Measurements from ENCODE around the gene LSG1.
"Not testable (repeated sequence)": the region's sequence is repeated elsewhere in the genome, so short reads cannot be mapped to it uniquely, and the experiment has no call there.

Gene LSG1

DNA sequence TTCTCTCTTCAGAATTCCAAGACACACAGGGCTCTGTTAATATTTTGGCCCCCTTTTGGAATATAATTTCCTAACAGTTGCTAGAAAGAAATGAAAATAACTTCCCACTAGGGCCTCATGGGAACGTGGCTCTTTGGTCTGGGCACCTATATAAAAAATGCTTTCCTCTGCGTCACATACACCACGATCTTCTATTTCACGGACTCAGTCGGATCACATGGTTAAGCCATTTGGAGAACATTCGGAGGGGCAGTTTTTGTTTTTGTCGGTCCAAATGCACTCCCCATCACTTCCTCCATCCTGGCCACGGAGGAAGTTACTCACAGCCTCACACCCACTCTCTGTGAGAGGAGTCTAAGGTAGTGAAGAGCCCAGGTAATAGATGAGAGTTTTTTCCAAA is 59.8 kb downstream of the LSG1 start:
- no peak for DNase-seq

GRCh38 chr3:194610689-194611088 is 61.3 kb downstream of the LSG1 start:
- no peak for DNase-seq

DNA sequence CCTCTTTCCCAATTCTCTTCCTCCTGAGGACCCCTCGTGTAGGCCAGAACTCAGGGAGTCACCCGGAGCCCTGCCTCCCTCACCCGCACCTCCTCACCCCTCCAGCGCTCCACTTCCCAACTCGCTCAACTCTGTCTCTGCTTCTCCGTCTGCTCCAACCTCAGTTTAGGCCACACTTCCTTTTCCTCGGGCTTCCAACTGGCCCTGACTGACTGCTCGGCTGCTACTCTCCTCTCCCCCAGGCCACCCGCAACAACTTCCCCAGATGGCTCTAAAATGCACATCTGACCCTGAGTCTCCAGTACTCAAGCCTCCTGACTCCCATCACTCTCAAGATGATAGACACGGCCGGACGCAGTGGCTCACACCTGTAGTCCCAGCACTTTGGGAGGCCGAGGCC is 62.4 kb downstream of the LSG1 start:
- no peak for DNase-seq

DNA sequence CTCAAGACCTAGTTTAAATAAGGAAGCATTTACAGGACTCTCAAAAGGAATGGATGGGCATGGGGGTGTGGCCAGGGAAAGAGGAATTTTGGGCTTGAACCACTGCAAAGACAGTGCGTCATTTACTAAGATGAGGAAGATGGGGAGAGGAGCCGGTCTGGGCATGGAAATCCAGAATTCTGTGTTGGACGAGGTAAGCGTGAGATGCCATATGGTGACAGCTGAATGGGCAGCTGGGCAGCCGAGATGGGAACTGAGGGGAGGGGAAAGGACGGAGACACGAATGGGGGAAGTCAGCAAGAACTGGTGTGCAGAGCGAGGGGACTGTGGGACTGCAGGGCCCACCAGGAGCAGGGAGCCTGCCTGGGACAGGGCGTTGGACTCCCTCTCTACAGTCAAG is 63.0 kb downstream of the LSG1 start:
- no peak for DNase-seq

DNA sequence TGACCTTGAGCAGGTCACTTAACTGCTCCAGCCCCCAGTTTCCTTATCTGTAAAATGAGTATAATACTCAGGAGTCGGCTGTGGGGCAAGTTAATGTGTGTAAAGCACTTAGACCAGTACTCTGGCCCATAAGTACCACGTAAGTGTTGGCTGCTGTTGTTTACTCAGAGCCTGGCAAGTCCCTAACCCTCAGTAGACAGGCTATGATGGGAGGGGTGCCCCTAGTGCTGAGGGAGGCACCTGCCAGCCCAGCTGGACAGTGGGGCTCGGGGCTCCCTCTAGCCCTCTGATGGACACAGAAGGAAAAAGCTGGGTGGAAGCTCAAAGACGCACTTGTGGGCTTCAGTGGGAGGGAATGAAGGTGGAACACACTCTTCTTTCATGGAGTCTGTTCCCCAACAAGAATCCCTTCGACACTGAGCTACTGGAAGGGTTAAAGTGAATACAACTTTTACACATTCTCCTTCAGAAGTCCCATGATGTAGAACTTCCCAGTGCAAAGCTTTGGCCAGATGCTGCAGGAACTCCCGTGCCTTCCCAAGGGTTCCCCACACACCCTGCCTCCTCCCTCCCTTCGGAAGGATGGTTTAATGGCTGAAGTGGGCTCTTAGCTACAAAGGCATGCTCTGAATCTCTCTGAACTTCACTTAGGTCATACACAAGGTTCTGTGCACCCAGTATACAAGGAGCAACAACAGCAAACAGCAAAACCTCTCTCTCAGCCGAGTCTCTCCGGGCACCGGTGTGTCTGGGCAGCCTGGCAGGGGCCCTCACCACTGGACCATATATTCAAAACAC is 64.2 kb downstream of the LSG1 start:
- no peak for DNase-seq

DNA sequence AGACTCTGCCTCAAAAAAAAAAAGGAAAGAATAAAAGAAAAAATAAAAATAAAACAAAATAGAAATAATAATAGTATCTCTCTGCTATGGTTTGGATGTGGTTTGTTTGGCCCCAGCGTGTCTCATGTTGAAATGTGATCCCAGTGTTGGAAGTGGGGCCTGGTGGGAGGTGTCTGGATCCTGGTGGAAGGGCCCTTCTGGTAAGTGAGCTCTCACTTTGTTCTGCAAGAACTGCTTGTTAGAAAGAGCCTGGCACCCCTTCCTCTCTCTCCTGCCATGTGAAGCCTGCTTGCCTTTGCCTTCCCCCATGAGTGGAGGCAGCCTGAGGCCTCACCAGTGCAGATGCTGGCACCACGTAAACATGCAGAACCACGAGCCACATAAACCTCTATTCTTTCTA is 65.0 kb downstream of the LSG1 start:
- DNase-seq: no peak

GRCh38 chr3:194606163-194606562 is 65.8 kb downstream of the LSG1 start:
- DNase-seq: no peak

GRCh38 chr3:194605314-194605713 is 66.7 kb downstream of the LSG1 start:
- not testable (repeated sequence) for DNase-seq

- DNase-seq: no peak
Observed at GRCh38 chr3:194604837-194605236, 67.2 kb downstream of the LSG1 start.

- no peak for DNase-seq
Observed at GRCh38 chr3:194604126-194604525, 67.9 kb downstream of the LSG1 start.

GRCh38 chr3:194602669-194603171 is 69.3 kb downstream of the LSG1 start:
- DNase-seq: no peak

DNA sequence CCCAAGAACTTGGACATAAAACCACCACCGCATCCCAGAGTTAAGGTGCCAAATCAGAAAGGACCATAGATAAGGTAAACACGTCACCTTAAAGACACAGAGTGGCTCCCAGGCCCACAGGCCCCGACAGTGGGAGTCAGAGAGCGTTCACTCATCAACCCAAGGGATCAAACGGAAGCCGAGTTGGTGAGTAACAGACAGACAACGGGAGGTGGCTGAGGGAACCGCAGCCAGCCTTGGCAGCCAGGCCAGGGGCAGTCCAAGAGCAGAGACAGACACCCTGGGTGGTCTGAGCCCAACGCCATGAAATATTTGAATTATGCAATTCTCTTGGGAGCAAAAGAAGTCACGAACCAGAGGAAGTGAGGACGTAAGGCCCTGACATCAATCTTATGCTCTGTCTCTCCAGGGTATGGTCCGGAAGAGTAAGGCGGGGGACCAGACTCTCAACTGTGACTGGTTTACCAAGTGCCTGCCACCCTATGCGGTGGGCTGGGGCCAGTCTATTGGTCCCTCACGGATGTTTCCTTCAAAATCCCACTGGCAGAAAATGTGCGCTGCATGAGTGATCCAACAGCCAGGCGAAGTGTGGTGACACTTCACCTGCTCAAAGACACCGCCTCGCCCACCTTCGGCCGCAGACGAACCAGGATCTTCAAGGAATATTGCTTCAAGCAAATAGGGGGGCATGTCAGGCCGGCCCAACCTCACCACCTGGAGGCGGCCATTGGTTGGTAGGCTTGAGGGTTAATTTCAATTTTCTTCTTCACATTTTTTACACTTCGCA is 73.0 kb downstream of the LSG1 start:
- DNase-seq: no peak

- DNase-seq: no peak
Observed at GRCh38 chr3:194596906-194597305, 75.1 kb downstream of the LSG1 start.

- no peak for DNase-seq
Observed at GRCh38 chr3:194592798-194593752, 78.9 kb downstream of the LSG1 start.

Measured in activated CD4-positive, alpha-beta T cell treated with anti-CD3 and anti-CD28 coated beads, Interleukin-2, amount 50 U/mL, for 4 hours (primary cell).